ENCODE data around the gene NPM1. TPM values are rescaled to one million over a fixed set of nuclear protein-coding genes. Genes with fewer than 3 reads are reported as not detected.
A peak's percentile ranks its signal among the peaks of the same experiment; 100 is the strongest.

NPM1 gene
- total and polyA plus RNA-seq, 2 donors from 2014 or later, result 611 to 612 TPM

GRCh38 chr5:171453988-171454387, 66.3 kb downstream of the NPM1 start:
- DNase-seq, result peak in 1 of 5 donors; percentile 19
- TF ChIP-seq, protein P1, sequence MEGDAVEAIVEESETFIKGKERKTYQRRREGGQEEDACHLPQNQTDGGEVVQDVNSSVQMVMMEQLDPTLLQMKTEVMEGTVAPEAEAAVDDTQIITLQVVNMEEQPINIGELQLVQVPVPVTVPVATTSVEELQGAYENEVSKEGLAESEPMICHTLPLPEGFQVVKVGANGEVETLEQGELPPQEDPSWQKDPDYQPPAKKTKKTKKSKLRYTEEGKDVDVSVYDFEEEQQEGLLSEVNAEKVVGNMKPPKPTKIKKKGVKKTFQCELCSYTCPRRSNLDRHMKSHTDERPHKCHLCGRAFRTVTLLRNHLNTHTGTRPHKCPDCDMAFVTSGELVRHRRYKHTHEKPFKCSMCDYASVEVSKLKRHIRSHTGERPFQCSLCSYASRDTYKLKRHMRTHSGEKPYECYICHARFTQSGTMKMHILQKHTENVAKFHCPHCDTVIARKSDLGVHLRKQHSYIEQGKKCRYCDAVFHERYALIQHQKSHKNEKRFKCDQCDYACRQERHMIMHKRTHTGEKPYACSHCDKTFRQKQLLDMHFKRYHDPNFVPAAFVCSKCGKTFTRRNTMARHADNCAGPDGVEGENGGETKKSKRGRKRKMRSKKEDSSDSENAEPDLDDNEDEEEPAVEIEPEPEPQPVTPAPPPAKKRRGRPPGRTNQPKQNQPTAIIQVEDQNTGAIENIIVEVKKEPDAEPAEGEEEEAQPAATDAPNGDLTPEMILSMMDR (IDR thresholded peaks at IDR 0.05; ENCODE audit: borderline replicate concordance, extremely low read depth, insufficient read depth), result no peak
- Histone ChIP-seq H3K9ac (ENCODE audit: low read length in 3 of 3) (no peak overlapping the region), H3K4me3 (ENCODE audit: low read length in 3 of 3) (no peak overlapping the region), H3K36me3 (ENCODE audit: control insufficient read depth in 2 of 3, insufficient read depth in 3 of 3, low read length in 3 of 3) (no peaks in the 10 kb centered on the region), H3K27ac (ENCODE audit: low read depth in 2 of 2, low read length in 2 of 2) (no peak overlapping the region), H3K27me3 (ENCODE audit: control insufficient read depth, insufficient read depth, low read length) (no peaks in the 10 kb centered on the region), H3K9me3 (ENCODE audit: control insufficient read depth in 2 of 3, insufficient read depth in 1 of 3, low read length in 3 of 3) (no peaks in the 10 kb centered on the region), H3K4me1 (ENCODE audit: control insufficient read depth in 2 of 3, insufficient read depth in 2 of 3, low read depth in 1 of 3, low read length in 3 of 3) (peaks cover 0 to 2% (median 0%) of the 10 kb centered on the region in 3 donors)
- intact Hi-C loops (cut with DNase I), result no loop called here
- no peak for FAIRE-seq

- intact Hi-C loops (cut with DNase I), result no loop called here
- no peaks in the 10 kb centered on the region for H3K36me3 ChIP-seq (ENCODE audit: control insufficient read depth in 2 of 3, insufficient read depth in 3 of 3, low read length in 3 of 3)
- H3K9me3 ChIP-seq (ENCODE audit: control insufficient read depth in 2 of 3, insufficient read depth in 1 of 3, low read length in 3 of 3), result no peaks in the 10 kb centered on the region
- H3K9ac ChIP-seq (ENCODE audit: low read length in 3 of 3), result no peak overlapping the region
- H3K4me1 ChIP-seq (ENCODE audit: control insufficient read depth in 2 of 3, insufficient read depth in 2 of 3, low read depth in 1 of 3, low read length in 3 of 3), result peaks cover 0 to 2% (median 0%) of the 10 kb centered on the region in 3 donors
- TF ChIP-seq, protein P1 (IDR thresholded peaks at IDR 0.05; ENCODE audit: borderline replicate concordance, extremely low read depth, insufficient read depth), result no peak
- no peak for FAIRE-seq
- H3K27me3 ChIP-seq (ENCODE audit: control insufficient read depth, insufficient read depth, low read length), result no peaks in the 10 kb centered on the region
- H3K27ac ChIP-seq (ENCODE audit: low read depth in 2 of 2, low read length in 2 of 2), result no peak overlapping the region
- H3K4me3 ChIP-seq (ENCODE audit: low read length in 3 of 3), result no peak overlapping the region
- DNase-seq, result peak in 1 of 5 donors; percentile 37
Observed at GRCh38 chr5:171454549-171454948, 66.9 kb downstream of the NPM1 start.

- Histone ChIP-seq H3K4me3 (ENCODE audit: low read length in 3 of 3) (no peak overlapping the region), H3K9me3 (ENCODE audit: control insufficient read depth in 2 of 3, insufficient read depth in 1 of 3, low read length in 3 of 3) (no peaks in the 10 kb centered on the region), H3K4me1 (ENCODE audit: control insufficient read depth in 2 of 3, insufficient read depth in 2 of 3, low read depth in 1 of 3, low read length in 3 of 3) (peaks cover 0 to 2% (median 0%) of the 10 kb centered on the region in 3 donors), H3K9ac (ENCODE audit: low read length in 3 of 3) (no peak overlapping the region), H3K27me3 (ENCODE audit: control insufficient read depth, insufficient read depth, low read length) (no peaks in the 10 kb centered on the region), H3K27ac (ENCODE audit: low read depth in 2 of 2, low read length in 2 of 2) (no peak overlapping the region), H3K36me3 (ENCODE audit: control insufficient read depth in 2 of 3, insufficient read depth in 3 of 3, low read length in 3 of 3) (no peaks in the 10 kb centered on the region)
- intact Hi-C loops (cut with DNase I), result no loop called here
- DNase-seq (no peak), FAIRE-seq (no peak)
- TF ChIP-seq, protein P1 (IDR thresholded peaks at IDR 0.05; ENCODE audit: borderline replicate concordance, extremely low read depth, insufficient read depth), result no peak
Observed at GRCh38 chr5:171455522-171455921, 67.9 kb downstream of the NPM1 start.

Measured in kidney (tissue), 14 donors.